PC-3 (cell line): Measurements from ENCODE around the gene SPATA18. TPM values are rescaled to one million over a fixed set of nuclear protein-coding genes. Genes with fewer than 3 reads are reported as not detected.

Experiments used
- ATAC-seq: fragments of 200-7000 bp; cut with Tn5 transposase; 2 replicates; pipeline ENCODE4 v1.9.1; 2020; ENCODE audit warnings: mild to moderate bottlenecking, moderate library complexity
- BruUV-seq: library from RNA; stranded (reverse); fragments of 400-500 nt; replicated peaks from 2 replicates; lab custom pipeline; 2021; lab: Mats Ljungman, UMichigan
- CTCF ChIA-PET: fragments of 300-600 bp; sonication (Branson Sonifier 250); formaldehyde crosslinking; loops from one replicate; lab custom pipeline; 2022; ENCODE audit warnings: antibody characterized with exemption; lab: Charles Lee
- POLR2A ChIA-PET: fragments of 300-600 bp; sonication (Branson Sonifier 250); formaldehyde crosslinking; loops from one replicate; lab custom pipeline; 2022; ENCODE audit warnings: antibody characterized with exemption; ENCODE audit not compliant: unreplicated experiment; lab: Charles Lee
- DNase-seq: peaks from one replicate; pipeline ENCODE4 v3.0.0-alpha.2; 2015
- H2AFZ ChIP-seq: fragments of 300-600 bp; sonication (generic); 2 replicates; pipeline ENCODE4 v1.6.0; 2016; ENCODE audit warnings: antibody characterized with exemption, low read length
- H3F3A ChIP-seq: fragments of 300-600 bp; sonication (generic); one replicate; pipeline ENCODE4 v1.6.0; 2017; ENCODE audit warnings: antibody characterized with exemption, low read length, control low read depth, mild to moderate bottlenecking; ENCODE audit not compliant: unreplicated experiment
- H3K27ac ChIP-seq: fragments of 300-600 bp; sonication (generic); 2 replicates; pipeline ENCODE4 v1.5.1; 2016; ENCODE audit warnings: mild to moderate bottlenecking, low read length
- H3K27me3 ChIP-seq: fragments of 300-600 bp; sonication (generic); 2 replicates; pipeline ENCODE4 v1.6.1; 2016; ENCODE audit warnings: low read length, mixed read lengths
- H3K36me3 ChIP-seq: fragments of 300-600 bp; sonication (generic); 2 replicates; pipeline ENCODE4 v1.6.1; 2016; ENCODE audit warnings: low read depth, mixed run types, low read length, mixed read lengths
- H3K4me1 ChIP-seq: fragments of 300-600 bp; sonication (generic); 2 replicates; pipeline ENCODE4 v1.5.1; 2016; ENCODE audit warnings: low read length; ENCODE audit not compliant: insufficient read depth
- H3K4me2 ChIP-seq: fragments of 300-600 bp; sonication (generic); 2 replicates; pipeline ENCODE4 v1.6.0; 2016; ENCODE audit warnings: low read length
- H3K4me3 ChIP-seq: fragments of 300-600 bp; sonication (generic); 2 replicates; pipeline ENCODE4 v1.5.1; 2016; ENCODE audit warnings: mild to moderate bottlenecking, low read length, mixed read lengths
- H3K79me2 ChIP-seq: fragments of 300-600 bp; sonication (generic); 2 replicates; pipeline ENCODE4 v1.6.1; 2017; ENCODE audit warnings: low read length, mixed read lengths
- H3K9ac ChIP-seq: fragments of 300-600 bp; sonication (generic); 2 replicates; pipeline ENCODE4 v1.6.0; 2016; ENCODE audit warnings: mild to moderate bottlenecking, low read length
- H3K9me2 ChIP-seq: fragments of 300-600 bp; sonication (generic); replicated peaks from 2 replicates; pipeline ENCODE4 v1.6.1; 2016; ENCODE audit warnings: mixed run types, low read length, mixed read lengths
- H3K9me3 ChIP-seq: fragments of 300-600 bp; sonication (generic); 2 replicates; pipeline ENCODE4 v1.6.1; 2016; ENCODE audit warnings: low read length, mixed read lengths
- H4K20me1 ChIP-seq: fragments of 300-600 bp; sonication (generic); 2 replicates; pipeline ENCODE4 v1.6.1; 2016; ENCODE audit warnings: low read length, mixed read lengths
- EZH2 ChIP-seq: fragments of 300-600 bp; sonication (generic); IDR thresholded peaks from one replicate; pipeline ENCODE4 v1.6.1; 2017; ENCODE audit warnings: antibody characterized with exemption, mild to moderate bottlenecking, low read length; ENCODE audit not compliant: unreplicated experiment
- EZH2phosphoT487 ChIP-seq: fragments of 300-600 bp; sonication (generic); IDR thresholded peaks from 2 replicates; pipeline ENCODE4 v1.6.1; 2018; ENCODE audit warnings: mild to moderate bottlenecking, antibody characterized with exemption, low read length, borderline replicate concordance
- intact Hi-C: fragments of 100-400 bp; cut with micrococcal nuclease; formaldehyde crosslinking; loops from 2 replicates; pipeline ENCODE4 v1.9.0; 2023
- total RNA-seq: library from RNA; depleted of rRNA; stranded (reverse); fragments of >200 nt; gene quantifications from 2 replicates; pipeline ENCODE4 v1.2.3, GENCODE V29; 2014
- TF ChIP-seq, protein P1 (sequence below): fragments of 300-600 bp; sonication (generic); conservative IDR thresholded peaks from 2 replicates; pipeline ENCODE4 v1.5.1; 2017; ENCODE audit warnings: antibody characterized with exemption, low read depth, mild to moderate bottlenecking, low read length

Gene SPATA18
- total RNA-seq, 1 experiment from 2014 or later: not detected

- H3K9ac ChIP-seq: no peak overlapping the region
- H3F3A ChIP-seq: no peaks in the 10 kb centered on the region
- ChIA-PET POLR2A (no interaction called here), CTCF (no interaction called here)
- H3K4me1 ChIP-seq: no peaks in the 10 kb centered on the region
- no TSS peak for BruUV-seq
- no peaks in the 10 kb centered on the region for H3K9me3 ChIP-seq
- TF ChIP-seq EZH2 (no peak), EZH2phosphoT487 (no peak)
- TF ChIP-seq, protein P1, sequence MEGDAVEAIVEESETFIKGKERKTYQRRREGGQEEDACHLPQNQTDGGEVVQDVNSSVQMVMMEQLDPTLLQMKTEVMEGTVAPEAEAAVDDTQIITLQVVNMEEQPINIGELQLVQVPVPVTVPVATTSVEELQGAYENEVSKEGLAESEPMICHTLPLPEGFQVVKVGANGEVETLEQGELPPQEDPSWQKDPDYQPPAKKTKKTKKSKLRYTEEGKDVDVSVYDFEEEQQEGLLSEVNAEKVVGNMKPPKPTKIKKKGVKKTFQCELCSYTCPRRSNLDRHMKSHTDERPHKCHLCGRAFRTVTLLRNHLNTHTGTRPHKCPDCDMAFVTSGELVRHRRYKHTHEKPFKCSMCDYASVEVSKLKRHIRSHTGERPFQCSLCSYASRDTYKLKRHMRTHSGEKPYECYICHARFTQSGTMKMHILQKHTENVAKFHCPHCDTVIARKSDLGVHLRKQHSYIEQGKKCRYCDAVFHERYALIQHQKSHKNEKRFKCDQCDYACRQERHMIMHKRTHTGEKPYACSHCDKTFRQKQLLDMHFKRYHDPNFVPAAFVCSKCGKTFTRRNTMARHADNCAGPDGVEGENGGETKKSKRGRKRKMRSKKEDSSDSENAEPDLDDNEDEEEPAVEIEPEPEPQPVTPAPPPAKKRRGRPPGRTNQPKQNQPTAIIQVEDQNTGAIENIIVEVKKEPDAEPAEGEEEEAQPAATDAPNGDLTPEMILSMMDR: no peak
- no peaks in the 10 kb centered on the region for H3K36me3 ChIP-seq
- H3K27me3 ChIP-seq: peaks cover 4% of the 10 kb centered on the region; the same call in 1 of the 2 replicates
- intact Hi-C loops: no loop called here
- no peak for DNase-seq
- H3K27ac ChIP-seq: no peak overlapping the region
- H2AFZ ChIP-seq: no peak overlapping the region
- H4K20me1 ChIP-seq: no peaks in the 10 kb centered on the region
- H3K4me3 ChIP-seq: no peak overlapping the region
- no peak for ATAC-seq
- no peaks in the 10 kb centered on the region for H3K9me2 ChIP-seq
- H3K79me2 ChIP-seq: no peaks in the 10 kb centered on the region
- H3K4me2 ChIP-seq: no peak overlapping the region
These were observed 75.1 kb downstream of the SPATA18 start for GRCh38 chr4:52126226-52126625.

- ATAC-seq (no peak), DNase-seq (peak; percentile 33)
- Histone ChIP-seq H3K9me2 (no peaks in the 10 kb centered on the region), H3K9me3 (no peaks in the 10 kb centered on the region), H3K4me2 (no peak overlapping the region), H3K79me2 (no peaks in the 10 kb centered on the region), H3K36me3 (no peaks in the 10 kb centered on the region), H3K9ac (no peak overlapping the region), H3K4me3 (no peak overlapping the region), H3F3A (no peaks in the 10 kb centered on the region), H3K4me1 (no peaks in the 10 kb centered on the region), H3K27ac (no peak overlapping the region), H3K27me3 (peaks cover 4% of the 10 kb centered on the region; the same call in 1 of the 2 replicates), H4K20me1 (no peaks in the 10 kb centered on the region), H2AFZ (no peak overlapping the region)
- intact Hi-C loops: no loop called here
- CTCF ChIA-PET: no interaction called here
- TF ChIP-seq EZH2 (no peak), EZH2phosphoT487 (no peak)
- TF ChIP-seq, protein P1: no peak
- POLR2A ChIA-PET: no interaction called here
- BruUV-seq: no TSS peak
These were observed 75.9 kb downstream of the SPATA18 start for GRCh38 chr4:52126966-52127365.

DNA sequence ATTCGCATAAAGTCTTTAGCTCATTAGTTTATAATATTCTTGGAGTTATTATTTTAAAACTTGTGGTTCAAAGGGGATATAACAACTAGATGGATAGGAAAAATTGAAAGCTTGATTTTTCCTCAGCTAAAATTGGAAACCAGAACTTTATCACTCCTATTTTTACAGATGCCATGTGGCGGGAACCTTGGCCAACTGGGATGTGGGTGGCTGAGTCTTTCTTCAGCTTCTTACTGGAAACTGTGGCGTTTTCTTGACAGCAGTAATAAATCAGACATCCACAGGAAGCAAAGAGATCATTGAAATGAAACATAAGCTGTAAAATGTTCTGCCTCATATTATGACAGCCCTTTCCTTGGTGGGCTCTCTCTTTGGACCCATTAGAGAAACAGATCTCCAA, 84.1 kb downstream of the SPATA18 start:
- Histone ChIP-seq H3K9me3 (no peaks in the 10 kb centered on the region), H3F3A (no peaks in the 10 kb centered on the region), H3K27ac (no peak overlapping the region), H3K79me2 (no peaks in the 10 kb centered on the region), H3K4me3 (no peak overlapping the region), H3K4me1 (no peaks in the 10 kb centered on the region), H2AFZ (no peak overlapping the region), H4K20me1 (no peaks in the 10 kb centered on the region), H3K9me2 (no peaks in the 10 kb centered on the region), H3K4me2 (no peak overlapping the region), H3K36me3 (no peaks in the 10 kb centered on the region), H3K27me3 (0 out of 2 replicates have a peak, but pooled peaks cover 11% of the 10 kb centered on the region), H3K9ac (no peak overlapping the region)
- DNase-seq (no peak), ATAC-seq (no peak)
- BruUV-seq: no TSS peak
- TF ChIP-seq, protein P1: no peak
- TF ChIP-seq EZH2phosphoT487: no peak
- no peak for TF ChIP-seq EZH2
- POLR2A ChIA-PET: no interaction called here
- intact Hi-C loops: no loop called here
- CTCF ChIA-PET: no interaction called here
